ENCODE measurements around the gene CDYL2.
A peak's percentile ranks its signal among the peaks of the same experiment; 100 is the strongest.

The CDYL2 gene

DNA sequence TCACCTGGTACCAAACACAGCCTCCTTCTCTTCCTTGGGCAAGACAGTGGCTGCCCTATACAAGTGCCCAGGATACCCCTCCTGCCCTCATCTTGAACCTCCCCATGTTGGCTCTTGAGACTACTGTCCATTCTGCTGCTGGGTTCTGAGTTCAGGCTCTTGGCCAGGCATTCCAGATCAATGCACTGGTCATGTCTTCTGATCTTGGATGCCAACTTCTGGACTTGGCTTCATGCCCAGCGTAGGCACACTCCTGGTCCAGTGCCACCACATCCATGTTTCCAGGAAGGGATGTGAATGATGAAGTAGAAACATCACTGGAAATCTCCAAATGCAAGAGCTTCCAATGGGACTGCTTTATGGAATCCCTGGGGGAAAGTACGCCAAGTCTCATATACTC, 212.1 kb downstream of the CDYL2 start:
- DNase-seq (ENCODE audit: low spot score) = no peak

DNA sequence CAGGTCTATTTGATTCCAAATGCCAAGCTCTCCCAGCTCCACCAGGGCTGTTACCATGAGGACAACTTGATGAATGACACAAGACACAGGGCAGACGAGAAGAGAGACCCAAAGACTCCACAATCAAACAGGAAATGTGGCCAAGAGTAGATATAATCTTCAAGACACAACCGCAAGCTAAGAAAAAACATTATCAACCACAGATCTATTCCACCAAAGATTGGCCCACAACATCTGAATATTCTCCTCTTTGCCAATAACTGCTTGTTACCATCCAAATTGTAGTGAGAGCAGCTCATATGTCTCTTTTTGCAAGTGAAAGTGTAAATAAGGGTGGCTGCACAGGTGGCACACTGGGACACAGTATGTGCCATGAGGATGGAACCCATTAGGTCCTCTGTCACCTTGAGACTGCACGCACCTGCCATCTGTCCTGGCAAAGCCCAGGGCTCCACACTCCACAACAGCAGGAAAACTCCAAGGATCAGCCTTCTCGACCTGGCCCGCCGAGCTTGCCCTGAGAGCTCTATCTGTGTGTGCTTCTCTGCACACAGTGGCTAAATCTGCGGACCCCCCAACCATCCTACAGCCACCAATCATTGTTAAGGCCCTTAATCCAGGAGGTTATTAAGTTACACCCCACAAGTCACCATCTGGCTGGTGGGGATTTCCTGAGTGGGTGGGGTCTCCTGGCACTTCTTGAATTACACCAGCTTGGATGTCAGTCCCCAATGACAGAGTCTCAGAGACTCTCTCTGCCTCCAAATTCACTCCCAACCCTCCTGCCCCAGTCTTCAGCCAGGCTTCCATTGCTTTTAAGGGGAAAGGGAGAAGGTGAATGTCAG, 213.1 kb downstream of the CDYL2 start:
- DNase-seq (ENCODE audit: low spot score) = no peak

DNA sequence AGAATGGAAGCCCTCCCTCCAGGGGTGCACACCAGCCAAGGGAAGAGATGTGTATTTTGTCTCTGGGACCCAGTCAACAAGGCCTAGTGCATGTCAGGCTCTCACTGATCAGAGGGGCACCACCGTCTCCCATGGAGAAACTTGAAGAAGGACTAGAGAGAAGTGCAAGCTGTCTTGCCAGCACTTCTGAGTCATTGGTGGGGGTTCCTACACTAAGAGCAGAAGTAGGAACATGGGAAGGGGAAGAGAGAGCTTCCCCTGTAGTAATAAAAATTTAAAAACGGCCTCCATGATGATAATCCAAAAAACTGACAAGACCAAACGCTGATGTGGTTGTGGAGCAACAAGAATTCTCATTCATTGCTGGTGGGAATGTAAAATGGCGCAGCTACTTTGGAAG, 217.3 kb downstream of the CDYL2 start:
- no peak for DNase-seq (ENCODE audit: low spot score)

DNA sequence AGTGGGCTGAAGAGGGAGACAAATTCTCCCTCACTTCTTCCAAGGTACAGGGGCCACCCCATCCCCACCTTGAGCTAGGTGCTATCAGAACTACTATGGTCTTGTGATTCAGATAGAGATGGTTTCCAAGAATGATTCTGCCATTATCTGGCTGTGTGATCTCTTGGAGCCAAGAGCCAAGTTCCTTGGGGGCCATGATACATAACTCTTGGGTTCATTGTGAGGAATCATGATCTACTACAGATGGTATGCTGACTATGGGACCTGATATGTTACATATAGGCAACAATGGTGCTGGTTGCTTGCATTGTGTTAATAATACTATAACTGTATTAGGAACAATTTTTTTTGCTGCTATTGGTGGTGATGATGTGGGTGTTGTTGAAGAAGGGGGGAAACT, 217.9 kb downstream of the CDYL2 start:
- DNase-seq (ENCODE audit: low spot score) = no peak

DNA sequence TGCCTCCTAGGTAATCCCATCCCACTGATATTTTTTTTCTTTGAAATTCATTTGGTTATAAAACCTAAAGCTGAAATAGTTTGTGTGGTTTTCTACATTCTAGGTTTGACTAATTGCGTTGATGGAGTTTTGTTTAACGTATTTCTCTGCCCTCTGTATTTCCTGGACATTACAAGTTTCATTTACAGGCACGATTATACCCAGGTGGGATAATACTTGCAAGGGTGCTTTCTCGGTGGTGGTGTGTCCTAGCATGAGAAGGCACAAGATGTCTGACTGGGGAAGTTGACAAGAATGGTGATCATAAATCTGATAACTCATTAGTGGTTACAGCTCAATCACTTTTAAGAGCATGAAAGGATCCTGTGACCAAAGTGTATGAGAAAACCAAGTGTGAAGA, 218.6 kb downstream of the CDYL2 start:
- no peak for DNase-seq (ENCODE audit: low spot score)

DNA sequence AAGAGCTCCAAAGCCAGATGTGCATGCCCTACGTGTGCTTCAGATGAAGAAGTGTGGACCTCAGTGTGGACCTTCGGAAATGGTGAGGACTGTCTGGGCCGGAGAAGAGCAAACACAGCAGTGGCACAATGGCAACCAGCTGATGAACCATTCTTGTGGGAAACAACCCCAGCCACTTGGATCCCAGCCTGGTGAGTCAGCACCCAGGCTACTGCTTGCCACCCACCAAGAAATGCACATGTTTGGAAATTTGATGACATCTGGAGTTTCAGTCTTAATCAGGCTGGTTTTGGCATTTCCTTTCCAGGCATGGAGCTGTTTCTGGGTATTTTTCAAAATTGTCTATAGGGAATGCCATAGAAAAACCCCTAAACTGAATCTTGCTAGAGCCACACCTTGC, 220.9 kb downstream of the CDYL2 start:
- DNase-seq (ENCODE audit: low spot score) = no peak

DNA sequence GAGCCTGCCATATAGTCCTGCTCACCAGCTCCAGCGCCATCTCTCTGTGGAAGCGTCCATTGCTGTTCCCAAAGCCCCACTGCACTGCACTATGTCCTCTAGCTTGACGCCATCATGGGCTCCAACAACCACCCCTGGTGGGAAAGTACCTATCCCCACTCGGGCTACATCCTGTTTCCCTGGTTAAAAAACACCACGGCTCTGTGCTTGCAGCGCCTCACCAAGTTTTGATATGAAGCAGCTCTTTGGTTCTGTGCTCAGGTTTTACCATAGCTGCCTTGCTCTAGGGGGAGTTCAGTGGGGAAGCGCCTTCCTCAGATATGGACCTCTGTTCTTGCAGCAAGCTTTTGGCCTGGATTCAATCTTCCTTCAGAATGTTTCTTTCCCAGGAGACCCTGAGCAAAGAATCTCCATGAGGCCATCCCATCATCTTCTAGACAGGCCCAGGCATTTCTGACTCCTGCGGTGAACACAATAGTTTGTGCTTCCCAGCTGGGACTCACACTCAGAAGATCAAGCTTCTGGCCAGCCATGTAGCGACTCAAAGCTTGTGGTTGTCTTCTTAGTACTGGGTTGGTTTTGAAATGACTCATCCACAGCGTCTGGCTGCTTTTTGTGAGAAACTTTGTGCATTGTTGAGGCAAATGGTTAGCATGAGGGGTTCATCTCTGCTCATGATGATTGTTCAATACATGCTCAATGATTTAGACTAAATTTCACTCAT, 224.1 kb downstream of the CDYL2 start:
- DNase-seq (ENCODE audit: low spot score) = no peak

DNA sequence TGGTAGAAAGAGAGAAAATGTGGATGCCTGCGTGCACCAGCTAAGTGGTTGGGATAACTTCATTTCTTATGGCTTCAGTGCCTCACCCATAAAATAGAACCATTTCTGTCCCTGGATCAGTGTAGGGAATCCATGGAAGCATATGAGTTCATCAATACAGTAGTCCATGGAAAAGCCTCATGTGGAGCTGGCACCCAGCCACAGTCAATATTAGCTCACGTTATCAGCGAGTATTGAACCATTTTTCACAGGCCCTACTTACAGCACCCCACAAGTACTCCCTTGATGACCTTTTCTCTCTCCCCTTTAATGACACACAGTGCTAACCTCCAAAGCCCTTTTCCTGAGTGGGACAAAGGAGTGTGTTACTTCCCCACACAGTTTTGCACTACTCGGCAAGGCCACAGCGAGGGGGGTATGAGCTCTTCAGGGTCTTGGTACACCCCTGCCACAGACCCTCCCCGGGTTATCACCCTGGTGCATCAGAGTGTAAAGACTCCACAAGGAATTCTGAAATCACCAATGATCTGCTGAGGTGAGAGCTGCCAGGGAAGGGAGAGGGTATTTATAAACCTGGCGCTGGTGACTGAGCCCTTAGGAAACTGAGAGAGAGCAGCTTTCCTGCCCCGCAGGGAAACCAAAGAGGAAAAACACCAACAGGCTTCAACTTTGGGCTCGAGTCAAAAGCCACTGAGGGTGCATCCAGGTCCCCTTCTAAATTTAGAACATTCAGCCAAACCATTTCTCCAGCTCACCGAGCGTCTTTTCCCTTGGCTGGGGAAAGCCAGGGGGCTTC, 226.7 kb downstream of the CDYL2 start:
- no peak for DNase-seq (ENCODE audit: low spot score)

DNA sequence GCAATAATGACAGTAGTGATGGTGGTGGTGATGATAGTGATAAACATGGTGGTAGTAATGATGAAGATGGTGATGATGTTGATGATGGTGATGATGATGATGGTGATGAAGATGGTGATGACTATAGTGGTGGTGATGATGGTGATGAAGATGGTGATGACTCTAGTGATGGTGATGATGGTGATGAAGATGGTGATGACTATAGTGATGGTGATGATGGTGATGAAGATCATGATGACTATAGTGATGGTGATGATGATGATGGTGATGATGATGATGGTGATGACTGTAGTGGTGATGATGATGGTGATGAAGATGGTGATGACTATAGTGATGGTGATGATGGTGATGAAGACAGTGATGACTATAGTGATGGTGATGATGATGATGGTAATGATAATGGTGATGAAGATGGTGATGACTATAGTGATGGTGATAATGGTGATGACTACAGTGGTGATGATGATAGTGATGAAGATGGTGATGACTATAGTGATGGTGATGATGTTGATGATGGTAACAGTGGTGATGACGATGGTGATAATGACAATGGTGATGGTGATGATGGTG, 228.0 kb downstream of the CDYL2 start:
- no peak for DNase-seq (ENCODE audit: low spot score)

DNA sequence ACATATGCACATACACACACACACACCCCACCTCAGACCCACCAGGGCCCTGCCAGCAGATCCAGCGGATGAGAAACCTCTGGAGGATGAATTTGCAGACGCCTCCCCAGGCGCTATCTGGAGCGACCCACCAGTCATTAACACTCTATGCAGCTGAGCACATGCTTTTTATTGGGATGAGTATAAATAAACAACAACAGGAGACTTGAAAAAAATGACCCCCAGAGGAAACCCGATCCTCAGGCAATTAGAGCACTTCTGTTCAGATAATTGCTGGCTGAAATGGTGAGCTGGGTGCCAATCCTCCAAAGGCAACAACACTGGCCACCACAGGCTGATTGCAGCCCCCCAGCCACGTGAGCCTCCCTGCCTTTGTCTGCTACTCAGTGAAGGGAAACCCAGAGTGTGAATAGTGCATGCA, 230.7 kb downstream of the CDYL2 start:
- no peak for DNase-seq (ENCODE audit: low spot score)

DNA sequence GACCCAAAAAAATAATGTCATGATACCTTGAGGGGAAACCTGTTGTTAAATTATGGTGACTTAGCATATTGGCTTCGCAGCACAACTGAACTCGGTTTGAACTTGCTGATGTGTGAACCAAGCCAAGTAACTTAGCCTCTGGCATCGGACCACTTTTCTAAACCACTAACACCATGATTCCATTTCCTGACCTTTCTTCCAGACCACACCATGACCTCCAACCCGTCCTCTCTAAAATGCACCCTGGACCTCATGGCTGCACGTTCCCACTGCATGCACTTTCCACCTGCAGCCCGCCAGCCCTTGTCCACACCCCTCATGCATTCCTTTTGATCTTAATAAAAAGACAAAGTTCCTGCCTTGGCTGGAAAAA, 234.3 kb downstream of the CDYL2 start:
- DNase-seq (ENCODE audit: low spot score) = no peak

DNA sequence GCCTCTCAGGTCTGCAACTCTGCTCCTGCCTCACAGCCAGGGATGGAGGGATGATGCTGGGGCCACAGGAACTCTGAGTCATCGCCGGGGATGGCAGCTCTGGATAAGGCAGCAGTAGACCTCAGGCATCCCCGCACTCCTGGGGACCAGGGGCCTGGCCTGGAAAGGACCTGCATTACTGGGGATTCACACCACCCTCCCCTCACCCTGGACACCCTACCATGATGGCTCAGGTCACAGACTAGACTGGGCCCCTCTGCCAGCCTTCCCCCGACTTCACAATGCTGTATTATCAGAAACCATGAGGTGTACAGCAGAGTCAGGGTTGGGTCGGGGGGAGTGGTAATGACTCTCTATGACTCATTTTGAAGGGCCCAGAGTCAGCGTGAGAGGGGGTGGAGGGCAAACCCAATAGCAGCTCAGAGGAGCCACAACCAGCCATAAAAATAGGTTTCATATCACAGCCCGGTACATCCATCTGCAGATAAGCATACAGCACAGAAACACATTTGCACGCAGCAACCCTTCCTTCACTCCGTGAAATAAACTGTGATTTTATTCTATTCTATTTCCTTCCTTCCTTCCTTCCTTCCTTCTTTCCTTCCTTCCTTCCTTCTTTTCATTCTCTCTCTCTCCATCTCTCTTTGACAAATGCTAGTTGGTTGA, 234.8 kb downstream of the CDYL2 start:
- peak; percentile 15 for DNase-seq (ENCODE audit: low spot score)

DNA sequence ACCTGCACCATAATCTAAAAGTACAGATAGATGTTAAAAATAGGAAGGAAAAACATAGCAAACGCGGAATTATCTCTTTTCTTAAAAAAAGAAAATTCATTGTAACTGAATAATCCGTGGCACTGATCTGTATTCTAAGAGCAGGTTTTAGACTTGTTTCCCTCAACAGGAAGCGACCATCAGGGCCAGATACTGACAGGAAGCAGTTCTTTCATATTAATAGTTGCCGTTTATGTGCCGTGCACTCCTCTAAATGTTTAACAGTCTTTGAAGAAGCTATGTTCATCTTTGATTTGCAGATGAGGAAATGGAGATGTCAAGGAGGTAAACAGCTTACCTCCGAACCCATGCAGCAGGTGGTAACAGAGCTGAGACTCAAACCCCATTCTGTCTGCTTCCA, 240.0 kb downstream of the CDYL2 start:
- DNase-seq (ENCODE audit: low spot score) = no peak

DNA sequence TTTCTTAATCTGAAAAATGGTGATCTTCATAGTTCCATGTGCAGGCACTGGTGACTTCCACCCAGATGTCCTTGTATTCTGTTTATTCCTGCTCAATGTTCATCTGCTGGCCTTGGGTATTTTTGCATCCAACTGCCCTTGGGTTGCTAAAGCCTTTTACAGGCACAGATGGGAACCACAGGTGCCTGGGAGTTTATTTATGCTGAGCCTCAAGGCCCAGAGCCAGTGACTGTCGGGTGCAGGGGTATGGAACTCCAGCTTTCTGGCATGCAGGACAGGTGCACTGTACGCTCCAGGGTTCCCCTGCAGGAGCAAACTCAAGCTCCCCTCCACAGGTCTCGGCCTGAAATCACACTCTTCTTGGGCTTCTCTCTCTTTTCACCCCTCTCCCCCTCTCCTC, 241.3 kb downstream of the CDYL2 start:
- no peak for DNase-seq (ENCODE audit: low spot score)

DNA sequence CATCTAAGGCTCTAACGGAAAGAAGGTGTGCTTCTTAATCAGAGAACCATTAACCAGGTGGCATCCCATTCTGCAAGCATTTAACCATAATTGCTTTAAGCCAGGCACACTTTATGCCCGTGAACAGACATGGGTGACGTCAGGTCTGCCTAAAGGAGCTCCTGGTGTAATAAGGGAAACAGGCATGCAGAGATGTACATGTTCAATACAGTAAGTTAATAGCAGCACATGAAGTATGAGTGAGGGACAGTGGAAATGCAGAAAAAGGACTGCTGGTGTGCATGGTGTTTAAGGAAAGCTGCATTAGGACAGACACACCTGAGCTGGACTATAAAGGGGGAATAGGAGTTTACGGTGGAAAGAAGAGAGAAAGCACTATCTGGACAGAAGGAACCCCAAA, 245.0 kb downstream of the CDYL2 start:
- DNase-seq (ENCODE audit: low spot score) = no peak

DNA sequence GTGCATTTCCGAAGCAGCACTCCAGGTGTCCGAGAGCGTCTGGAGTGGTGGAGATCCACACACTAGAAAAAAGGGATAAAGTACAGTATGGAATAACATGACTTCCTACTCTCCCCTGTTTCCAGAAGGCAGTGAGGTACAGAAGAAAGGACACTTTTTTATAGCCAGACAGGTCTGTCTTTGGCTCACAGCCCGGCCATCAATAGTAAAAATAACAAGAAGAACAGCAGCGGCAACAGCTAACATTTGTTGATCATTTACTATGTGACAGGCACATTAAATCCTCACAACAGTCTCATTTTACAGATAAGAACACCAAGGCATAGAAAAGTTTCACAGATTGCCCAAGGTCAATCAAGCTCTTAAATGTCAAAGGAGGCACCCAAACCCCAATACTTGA, 247.4 kb downstream of the CDYL2 start:
- DNase-seq (ENCODE audit: low spot score) = no peak

DNA sequence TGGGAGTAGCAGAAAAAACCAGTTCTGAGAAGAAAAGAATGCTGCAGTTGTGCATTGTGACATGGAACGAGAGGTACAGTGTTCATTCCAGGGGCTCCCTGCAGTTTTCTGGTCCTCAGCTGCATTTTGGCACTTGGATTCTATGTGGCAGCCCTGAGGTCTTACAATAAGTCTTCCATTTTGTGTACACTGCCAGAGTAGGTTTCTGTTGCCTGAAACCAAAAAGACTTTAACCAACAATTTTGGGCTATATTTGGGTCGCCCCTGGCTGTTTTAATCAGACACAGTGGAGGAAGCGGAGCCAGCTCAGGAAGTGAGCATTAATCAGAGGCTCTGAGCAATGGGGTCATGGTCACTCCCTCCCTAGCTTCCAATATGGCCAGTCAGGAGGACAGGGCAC, 247.9 kb downstream of the CDYL2 start:
- no peak for DNase-seq (ENCODE audit: low spot score)

DNA sequence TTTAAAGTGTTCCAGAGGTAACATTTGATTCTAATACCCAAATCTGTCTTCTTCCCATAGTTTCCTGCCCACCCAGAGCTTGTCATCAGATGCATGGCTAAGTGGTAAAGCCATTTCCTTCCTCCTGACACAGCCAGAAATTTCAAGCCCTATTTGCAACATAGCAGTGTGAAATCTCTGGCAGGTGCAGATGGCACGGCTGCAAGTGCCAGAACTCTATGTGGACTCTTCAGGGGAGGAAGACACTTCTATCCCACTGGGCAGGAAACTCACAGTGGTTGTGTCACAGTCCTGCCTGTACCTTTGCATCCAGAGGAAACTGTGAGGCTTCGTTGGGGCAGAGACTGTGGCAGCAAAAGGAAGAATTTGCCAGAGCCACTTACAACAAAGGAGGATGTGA, 250.4 kb downstream of the CDYL2 start:
- no peak for DNase-seq (ENCODE audit: low spot score)

DNA sequence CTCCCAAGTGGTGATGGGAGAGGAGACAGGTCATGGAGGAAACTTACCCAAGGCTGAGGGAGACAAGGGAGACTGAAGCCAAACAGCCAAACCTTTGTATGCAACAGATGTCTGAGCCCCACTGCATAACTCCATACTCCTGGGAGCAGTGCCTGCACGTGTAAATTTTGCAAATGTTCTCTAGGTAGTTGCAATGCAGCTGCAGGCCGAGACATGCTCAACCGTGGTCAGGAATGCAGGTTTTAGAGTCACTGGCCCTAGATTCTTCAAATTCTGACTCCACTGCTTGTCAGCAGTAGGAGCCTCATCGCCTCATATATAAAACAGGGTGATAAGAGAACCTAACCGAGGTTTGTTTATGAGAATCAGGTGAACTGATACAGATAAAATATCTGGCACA, 252.1 kb downstream of the CDYL2 start:
- DNase-seq (ENCODE audit: low spot score) = no peak
